ENCODE data around the gene LAMA2.

DNA sequence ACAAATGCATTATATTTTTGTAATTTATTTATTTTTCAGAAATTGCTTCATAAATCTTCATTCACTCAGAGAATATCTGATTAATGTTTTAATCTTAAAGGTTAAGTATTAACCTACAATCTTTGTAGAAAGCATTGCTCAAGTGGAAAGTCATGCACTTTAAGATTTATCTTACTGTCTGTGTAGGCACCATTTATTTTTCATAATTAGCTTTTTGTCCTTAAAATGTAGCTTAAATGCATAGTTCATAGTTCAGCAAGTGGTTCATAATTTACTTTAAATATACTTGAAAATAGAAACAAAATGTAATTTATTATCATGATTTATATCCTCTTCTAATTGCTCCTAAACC lies 397.3 kb downstream of the LAMA2 start:
- TF ChIP-seq, protein P1, sequence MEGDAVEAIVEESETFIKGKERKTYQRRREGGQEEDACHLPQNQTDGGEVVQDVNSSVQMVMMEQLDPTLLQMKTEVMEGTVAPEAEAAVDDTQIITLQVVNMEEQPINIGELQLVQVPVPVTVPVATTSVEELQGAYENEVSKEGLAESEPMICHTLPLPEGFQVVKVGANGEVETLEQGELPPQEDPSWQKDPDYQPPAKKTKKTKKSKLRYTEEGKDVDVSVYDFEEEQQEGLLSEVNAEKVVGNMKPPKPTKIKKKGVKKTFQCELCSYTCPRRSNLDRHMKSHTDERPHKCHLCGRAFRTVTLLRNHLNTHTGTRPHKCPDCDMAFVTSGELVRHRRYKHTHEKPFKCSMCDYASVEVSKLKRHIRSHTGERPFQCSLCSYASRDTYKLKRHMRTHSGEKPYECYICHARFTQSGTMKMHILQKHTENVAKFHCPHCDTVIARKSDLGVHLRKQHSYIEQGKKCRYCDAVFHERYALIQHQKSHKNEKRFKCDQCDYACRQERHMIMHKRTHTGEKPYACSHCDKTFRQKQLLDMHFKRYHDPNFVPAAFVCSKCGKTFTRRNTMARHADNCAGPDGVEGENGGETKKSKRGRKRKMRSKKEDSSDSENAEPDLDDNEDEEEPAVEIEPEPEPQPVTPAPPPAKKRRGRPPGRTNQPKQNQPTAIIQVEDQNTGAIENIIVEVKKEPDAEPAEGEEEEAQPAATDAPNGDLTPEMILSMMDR (IDR thresholded peaks at IDR 0.05; ENCODE audit: control extremely low read depth in 1 of 3, insufficient read depth in 1 of 3, low read depth in 1 of 3, low read length in 3 of 3) = no peak
- TF ChIP-seq CHD1 (IDR thresholded peaks at IDR 0.05; ENCODE audit: low read depth, low read length) = no peak
